HFFc6 (cell line): Measurements from ENCODE around the gene ZNF710. TPM values are rescaled to one million over a fixed set of nuclear protein-coding genes. Genes with fewer than 3 reads are reported as not detected.
"Not testable (repeated sequence)": the region's sequence is repeated elsewhere in the genome, so short reads cannot be mapped to it uniquely, and the experiment has no call there.

Experiments used
- DNase-seq: peaks from one replicate; pipeline ENCODE4 v3.0.0-alpha.2; 2018
- H3K27ac Mint-ChIP-seq: 2 replicates; pipeline ENCODE4 v1.8.0; 2020; ENCODE audit warnings: mild to moderate bottlenecking, mixed read lengths
- H3K27me3 Mint-ChIP-seq: 2 replicates; pipeline ENCODE4 v1.8.0; 2021; ENCODE audit warnings: mild to moderate bottlenecking, moderate library complexity, mixed read lengths; ENCODE audit not compliant: insufficient read depth
- H3K36me3 Mint-ChIP-seq: 2 replicates; pipeline ENCODE4 v1.8.0; 2021; ENCODE audit warnings: low read depth, mixed read lengths
- H3K4me1 Mint-ChIP-seq: 2 replicates; pipeline ENCODE4 v1.8.0; 2020; ENCODE audit warnings: low read depth, mixed read lengths
- H3K4me3 Mint-ChIP-seq: 2 replicates; pipeline ENCODE4 v1.8.0; 2020; ENCODE audit warnings: mild to moderate bottlenecking, moderate library complexity, mixed read lengths
- H3K9me3 Mint-ChIP-seq: 2 replicates; pipeline ENCODE4 v1.8.0; 2020; ENCODE audit warnings: mild to moderate bottlenecking, mixed read lengths
- total RNA-seq, 6 experiments: library from RNA; stranded (reverse); fragmentation: NEBNext Ultra II Directional; extraction: Animal tissue kit (Norgen Biotek cat#: 25700); gene quantifications; 2 replicates in 1 of 6; 3 replicates in 5 of 6; pipeline ENCODE4 v1.2.3, GENCODE V29; 2021
- TF ChIP-seq, protein P1 (sequence below): fragments of 200-600 bp; sonication (generic); IDR thresholded peaks from 2 replicates; pipeline ENCODE4 v1.5.0; 2021; ENCODE audit warnings: antibody characterized with exemption, mild to moderate bottlenecking

ZNF710 gene
- total RNA-seq, 6 experiments from 2014 or later = 17.6 to 23.3 (median 20.3) TPM

DNA sequence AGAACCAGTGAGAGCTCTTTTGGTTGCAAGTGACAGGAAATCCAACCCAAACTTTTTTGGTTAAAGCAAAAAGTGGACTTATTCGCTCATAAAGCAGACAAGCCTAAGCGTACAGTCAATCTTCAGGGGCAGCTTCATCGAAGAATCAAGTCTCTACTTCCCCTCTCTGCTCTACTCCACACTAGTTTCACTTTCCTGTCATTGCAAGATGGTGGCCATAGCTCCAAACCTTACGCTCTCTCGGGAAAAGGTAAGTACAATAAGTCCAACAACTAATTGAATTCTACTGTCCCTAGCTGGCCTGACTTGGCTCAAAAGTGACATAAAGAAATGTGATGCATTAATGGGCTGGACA lies 24.9 kb upstream of the ZNF710 start:
- H3K4me1 Mint-ChIP-seq = no peaks in the 10 kb centered on the region
- H3K9me3 Mint-ChIP-seq = no peaks in the 10 kb centered on the region
- no peak overlapping the region for H3K27ac Mint-ChIP-seq
- H3K4me3 Mint-ChIP-seq = no peak overlapping the region
- H3K27me3 Mint-ChIP-seq = peaks cover 30% of the 10 kb centered on the region
- TF ChIP-seq, protein P1, sequence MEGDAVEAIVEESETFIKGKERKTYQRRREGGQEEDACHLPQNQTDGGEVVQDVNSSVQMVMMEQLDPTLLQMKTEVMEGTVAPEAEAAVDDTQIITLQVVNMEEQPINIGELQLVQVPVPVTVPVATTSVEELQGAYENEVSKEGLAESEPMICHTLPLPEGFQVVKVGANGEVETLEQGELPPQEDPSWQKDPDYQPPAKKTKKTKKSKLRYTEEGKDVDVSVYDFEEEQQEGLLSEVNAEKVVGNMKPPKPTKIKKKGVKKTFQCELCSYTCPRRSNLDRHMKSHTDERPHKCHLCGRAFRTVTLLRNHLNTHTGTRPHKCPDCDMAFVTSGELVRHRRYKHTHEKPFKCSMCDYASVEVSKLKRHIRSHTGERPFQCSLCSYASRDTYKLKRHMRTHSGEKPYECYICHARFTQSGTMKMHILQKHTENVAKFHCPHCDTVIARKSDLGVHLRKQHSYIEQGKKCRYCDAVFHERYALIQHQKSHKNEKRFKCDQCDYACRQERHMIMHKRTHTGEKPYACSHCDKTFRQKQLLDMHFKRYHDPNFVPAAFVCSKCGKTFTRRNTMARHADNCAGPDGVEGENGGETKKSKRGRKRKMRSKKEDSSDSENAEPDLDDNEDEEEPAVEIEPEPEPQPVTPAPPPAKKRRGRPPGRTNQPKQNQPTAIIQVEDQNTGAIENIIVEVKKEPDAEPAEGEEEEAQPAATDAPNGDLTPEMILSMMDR = no peak
- DNase-seq = no peak
- H3K36me3 Mint-ChIP-seq = no peaks in the 10 kb centered on the region

DNA sequence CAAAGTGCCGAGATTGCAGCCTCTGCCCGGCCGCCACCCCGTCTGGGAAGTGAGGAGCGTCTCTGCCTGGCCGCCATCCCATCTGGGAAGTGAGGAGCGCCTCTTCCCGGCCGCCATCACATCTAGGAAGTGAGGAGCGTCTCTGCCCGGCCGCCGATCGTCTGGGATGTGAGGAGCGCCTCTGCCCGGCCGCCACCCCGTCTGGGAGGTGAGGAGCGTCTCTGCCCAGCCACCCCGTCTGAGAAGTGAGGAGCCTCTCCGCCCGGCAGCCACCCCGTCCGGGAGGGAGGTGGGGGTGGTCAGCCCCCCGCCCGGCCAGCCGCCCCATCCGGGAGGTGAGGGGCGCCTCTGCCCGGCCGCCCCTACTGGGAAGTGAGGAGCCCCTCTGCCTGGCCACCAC lies 23.3 kb upstream of the ZNF710 start:
- not testable (repeated sequence) for H3K4me3 Mint-ChIP-seq, DNase-seq
- peaks cover 40% of the 10 kb centered on the region for H3K27me3 Mint-ChIP-seq

GRCh38 chr15:89978914-89979313 lies 22.2 kb upstream of the ZNF710 start:
- Mint-ChIP-seq H3K4me3 (no peak overlapping the region), H3K9me3 (no peaks in the 10 kb centered on the region), H3K27ac (no peak overlapping the region), H3K27me3 (peaks cover 40% of the 10 kb centered on the region), H3K36me3 (no peaks in the 10 kb centered on the region), H3K4me1 (no peaks in the 10 kb centered on the region)
- TF ChIP-seq, protein P1 = no peak
- no peak for DNase-seq

More for the DNA sequence above, 23.3 kb upstream of the ZNF710 start:
- H3K9me3 Mint-ChIP-seq, H3K27ac Mint-ChIP-seq, H3K36me3 Mint-ChIP-seq, H3K4me1 Mint-ChIP-seq: not testable (repeated sequence)

DNA sequence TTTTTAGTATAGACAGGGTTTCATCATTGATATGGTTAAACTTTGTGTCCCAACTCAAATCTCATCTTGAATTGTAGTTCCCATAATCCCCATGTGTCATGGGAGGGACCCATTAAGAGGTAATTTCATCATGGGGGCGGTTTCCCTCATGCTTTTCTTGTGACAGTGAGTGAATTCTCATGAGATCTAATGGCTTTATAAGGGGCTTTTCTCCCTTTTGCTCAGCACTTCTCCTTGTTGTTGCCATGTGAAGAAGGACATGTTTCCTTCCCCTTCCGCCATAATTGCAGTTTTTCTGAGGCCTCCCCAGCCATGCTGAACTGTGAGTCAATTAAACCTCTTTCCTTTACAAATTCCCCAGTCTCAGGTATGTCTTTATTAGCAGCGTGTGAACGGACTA lies 20.2 kb upstream of the ZNF710 start:
- Mint-ChIP-seq H3K36me3 (no peaks in the 10 kb centered on the region), H3K27ac (no peak overlapping the region), H3K9me3 (no peaks in the 10 kb centered on the region), H3K4me3 (no peak overlapping the region), H3K27me3 (peaks cover 41% of the 10 kb centered on the region), H3K4me1 (no peaks in the 10 kb centered on the region)
- no peak for DNase-seq
- TF ChIP-seq, protein P1 = no peak

DNA sequence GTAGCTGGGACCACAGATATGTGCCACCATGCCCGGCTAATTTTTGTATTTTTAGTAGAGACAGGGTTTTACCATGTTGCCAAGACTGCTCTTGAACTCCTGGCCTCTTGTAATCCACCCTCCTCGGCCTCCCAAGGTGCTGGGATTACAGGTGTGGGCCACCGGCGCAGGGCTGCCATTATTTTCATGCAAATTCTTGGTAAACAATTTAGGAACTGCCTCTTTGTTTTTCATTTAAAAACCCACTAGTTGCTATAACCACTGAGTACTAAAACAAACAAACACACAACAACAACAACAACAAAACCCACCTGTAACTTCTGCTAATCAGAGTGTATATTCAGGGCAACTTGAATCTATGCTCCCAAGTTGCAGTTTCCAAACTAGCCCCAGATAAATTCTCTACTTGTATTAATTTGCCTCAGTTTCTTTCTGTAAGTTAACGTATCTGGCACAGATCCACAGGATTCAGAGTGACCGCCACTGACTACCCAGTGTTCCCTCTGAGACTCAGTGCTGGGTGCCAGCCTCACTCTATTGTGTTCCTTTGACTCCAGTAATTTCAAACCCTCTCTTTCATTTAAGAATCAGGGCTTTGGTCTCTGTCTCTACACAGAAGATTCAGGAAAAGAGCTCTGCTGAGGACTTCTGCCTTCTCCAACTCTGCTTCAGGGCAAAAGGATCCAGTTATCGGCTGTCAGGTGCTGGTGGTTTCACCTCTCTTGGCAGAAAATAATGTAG lies 18.6 kb upstream of the ZNF710 start:
- H3K27me3 Mint-ChIP-seq = peaks cover 30% of the 10 kb centered on the region
- no peaks in the 10 kb centered on the region for H3K9me3 Mint-ChIP-seq
- H3K4me1 Mint-ChIP-seq = no peaks in the 10 kb centered on the region
- DNase-seq = no peak
- TF ChIP-seq, protein P1 = no peak
- H3K4me3 Mint-ChIP-seq = no peak overlapping the region
- no peaks in the 10 kb centered on the region for H3K36me3 Mint-ChIP-seq
- no peak overlapping the region for H3K27ac Mint-ChIP-seq

GRCh38 chr15:89984001-89984400 lies 17.1 kb upstream of the ZNF710 start:
- TF ChIP-seq, protein P1 = no peak
- no peaks in the 10 kb centered on the region for H3K9me3 Mint-ChIP-seq
- no peak overlapping the region for H3K4me3 Mint-ChIP-seq

More at GRCh38 chr15:89984001-89984400, 17.1 kb upstream of the ZNF710 start:
- no peak overlapping the region for H3K27ac Mint-ChIP-seq
- H3K36me3 Mint-ChIP-seq = no peaks in the 10 kb centered on the region
- no peak for DNase-seq
- H3K27me3 Mint-ChIP-seq = peaks cover 33% of the 10 kb centered on the region
- no peaks in the 10 kb centered on the region for H3K4me1 Mint-ChIP-seq
